DLD1 (cell line): ENCODE results near the gene NDRG4.

Source experiments
- in situ Hi-C: cut with HindIII; loops from 2 replicates; pipeline ENCODE4 v1.10.0; 2017; ENCODE audit warnings: low sequenced_read_pairs

Gene NDRG4

DNA sequence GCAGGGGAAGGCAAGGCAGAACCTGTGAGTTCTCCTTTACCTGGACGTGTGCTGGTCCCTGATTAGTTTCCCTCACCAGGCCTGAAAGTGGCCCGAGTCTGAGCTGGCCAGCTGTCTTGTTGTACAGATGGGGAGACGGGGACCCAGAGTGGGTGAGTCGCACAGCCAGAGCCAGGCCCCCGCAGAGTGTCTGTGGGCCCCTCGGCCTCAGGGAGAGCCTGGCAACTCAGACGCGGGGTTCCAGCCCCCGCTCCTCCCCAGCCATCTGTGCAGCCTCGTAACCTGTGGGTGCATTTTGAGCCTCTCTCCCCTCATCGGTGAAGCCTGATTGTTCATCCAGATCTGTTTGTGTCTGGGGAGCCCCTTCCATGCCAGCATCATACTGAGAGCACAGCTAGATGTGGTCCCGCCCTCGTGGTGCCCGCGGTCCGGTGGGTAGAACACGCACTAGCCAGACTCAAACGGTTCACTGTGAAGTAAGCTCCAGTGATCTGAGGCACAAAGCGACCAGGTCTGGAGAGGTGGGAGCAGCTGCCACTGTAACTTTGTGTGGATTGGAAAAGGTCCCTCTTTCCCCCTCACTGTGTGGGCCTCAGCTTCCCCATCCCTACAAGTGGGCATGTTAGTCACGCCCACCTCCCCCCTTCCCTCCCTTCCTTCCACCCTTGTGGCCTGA is 6.0 kb upstream of the NDRG4 start:
- in situ Hi-C loops: no loop called here

DNA sequence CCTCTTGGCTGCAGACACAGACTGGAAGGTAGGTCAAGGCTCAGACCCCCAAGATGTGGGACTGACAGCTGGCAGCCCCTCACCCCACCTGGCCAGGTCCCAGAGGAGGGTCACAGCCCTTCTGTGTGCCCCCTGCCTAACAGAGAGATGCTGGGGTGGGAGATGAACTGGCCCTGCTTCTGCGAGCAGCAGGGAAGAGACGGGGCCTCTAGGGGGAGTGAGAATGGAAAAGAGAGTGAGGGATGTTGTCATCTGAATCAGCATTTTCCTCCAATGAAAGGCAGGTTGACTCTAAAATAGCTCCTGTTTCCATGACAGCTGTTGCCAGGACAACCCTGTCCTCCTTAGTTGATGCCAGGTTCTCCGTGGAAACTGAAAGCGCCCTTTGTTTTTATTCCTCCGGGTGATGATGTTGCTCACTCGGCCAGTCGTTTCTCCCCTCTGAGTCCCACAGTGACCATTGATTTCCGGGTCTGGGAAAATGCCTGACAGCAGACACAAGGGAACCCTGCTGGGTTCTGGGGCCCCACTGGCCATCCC is 4.9 kb upstream of the NDRG4 start:
- in situ Hi-C loops: no loop called here

DNA sequence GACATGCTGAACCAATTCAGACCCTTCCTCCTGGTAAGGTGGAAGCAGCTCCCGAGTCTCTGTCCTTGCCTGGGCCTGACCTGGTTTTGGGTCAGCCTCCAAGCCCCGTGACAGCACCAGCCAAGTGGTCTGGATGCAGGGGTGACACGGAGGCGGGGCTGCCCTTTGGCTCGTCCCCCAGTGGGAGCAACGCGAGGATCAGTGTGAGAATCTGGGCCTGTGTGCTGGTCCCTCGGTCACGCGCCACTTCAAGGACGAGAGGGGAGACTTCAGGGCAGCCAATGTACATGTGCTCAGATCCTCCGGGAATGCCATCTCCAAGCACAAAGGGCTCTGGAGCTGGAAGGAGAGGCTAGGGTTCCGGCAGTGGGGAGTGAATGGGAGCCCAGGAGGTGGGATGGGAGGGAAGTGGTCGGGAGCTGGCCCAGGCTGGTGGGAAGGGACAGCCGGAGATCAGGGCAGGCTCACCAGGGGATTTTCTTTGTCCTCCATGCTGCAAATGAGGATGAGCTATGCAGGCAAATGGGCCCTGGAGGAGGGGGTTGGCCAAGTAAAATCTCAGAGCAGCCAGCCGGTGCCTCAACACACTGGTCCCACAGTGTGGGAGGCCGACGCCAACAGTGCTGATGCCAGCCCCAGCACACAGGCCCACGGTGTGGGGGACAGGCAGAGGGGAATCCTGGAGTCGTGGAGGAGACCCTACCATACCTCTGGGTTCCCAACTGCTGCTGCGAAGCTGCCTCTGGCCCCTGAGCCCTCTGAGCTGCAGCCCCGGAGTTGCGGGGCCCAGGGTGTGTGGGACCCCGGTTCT is 4.2 kb upstream of the NDRG4 start:
- in situ Hi-C loops: no loop called here

DNA sequence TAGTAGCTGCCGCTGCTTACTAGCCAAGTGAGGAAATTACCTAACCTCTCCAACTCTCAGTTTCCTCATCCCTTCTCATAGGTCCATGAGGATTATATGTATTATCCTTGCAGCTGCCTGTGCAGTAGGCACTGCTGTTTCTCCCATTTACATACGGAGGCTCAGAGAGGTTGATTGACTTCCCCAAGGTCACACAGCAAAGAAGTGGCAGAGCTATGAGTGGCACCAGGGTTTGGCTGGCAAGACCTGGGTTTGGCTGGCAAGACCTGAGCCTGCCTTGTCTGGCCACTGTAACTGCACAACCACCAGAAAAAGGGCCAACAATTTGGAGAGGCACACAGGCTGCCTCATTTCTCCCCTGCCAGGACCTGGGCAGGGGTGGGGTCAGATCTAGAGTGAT is 2.5 kb upstream of the NDRG4 start:
- in situ Hi-C loops: no loop called here

DNA sequence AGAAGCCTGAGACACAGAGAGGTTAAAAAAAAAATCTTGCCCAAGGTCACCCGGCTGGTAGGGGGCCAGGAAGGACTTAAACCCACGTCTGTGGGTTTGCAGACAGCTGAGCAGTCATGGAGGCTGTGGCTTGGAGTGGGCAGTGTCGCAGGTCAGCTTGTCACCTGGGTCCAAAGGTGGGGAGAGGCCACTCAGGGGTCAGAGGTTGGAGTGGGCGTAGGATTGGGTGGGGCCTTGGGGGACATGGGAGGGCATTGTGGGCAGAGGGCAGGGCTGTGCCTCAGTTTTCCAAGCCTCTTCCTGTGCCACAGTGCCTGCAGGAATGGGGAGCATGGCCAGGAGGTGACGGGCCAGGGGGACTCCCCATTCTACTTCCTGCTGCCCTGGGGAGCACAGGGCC is 2.0 kb upstream of the NDRG4 start:
- in situ Hi-C loops: no loop called here

DNA sequence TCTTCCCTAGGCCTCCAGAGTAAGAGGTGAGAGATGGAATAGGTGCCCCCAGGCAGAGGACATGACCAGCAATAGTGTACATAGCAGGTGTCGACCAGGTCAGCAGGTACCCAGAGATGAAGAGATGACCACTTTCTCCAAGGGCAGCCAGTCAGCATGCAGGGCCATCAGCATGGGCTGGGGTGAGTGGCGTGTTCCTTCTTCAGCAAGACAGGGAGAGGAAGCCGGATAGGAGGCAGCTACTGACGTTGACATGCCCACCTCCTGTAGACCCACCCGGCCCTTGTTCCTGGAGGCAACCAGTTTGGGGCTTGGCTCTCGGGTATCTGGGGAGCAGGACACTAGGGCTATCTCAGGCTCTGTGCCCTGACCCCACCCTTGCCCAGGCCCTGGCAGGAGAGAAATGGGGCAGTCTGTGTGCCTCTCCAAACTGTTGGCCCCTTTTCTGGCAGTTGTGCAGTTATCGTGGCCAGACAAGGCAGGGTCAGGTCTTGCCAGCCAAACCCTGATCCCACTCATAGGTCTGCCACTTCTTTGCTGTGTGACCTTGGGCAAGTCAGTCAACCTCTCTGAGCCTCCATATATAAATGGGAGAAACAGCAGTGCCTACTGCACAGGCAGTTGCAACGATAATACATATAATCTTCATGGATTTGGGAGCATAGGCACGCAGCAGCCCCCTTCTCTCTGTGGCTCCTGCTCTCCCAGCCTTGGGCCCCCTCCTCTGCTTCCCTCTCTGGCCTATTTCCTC is 1.4 kb upstream of the NDRG4 start:
- in situ Hi-C loops: no loop called here

DNA sequence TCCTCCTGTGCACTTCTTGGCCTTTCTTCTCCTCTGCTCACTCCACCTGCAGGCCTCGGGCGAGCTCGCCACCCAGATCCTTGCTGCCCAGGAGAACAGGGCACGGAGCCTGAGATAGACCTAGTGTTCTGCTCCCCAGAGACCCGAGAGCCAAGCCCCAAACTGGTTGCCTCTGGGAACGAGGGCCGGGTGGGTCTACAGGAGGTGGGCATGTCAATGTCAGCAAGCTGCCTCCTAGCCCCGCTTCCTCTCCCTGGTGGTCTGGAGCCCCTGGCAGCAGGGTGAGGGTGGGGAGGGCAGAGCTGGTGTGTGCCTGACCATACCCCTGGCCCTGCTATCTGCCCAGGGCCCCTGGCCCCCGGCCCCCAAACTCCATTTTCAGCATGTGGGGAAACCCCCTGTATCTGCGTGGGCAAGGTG is 841 bp upstream of the NDRG4 start:
- in situ Hi-C loops: no loop called here

DNA sequence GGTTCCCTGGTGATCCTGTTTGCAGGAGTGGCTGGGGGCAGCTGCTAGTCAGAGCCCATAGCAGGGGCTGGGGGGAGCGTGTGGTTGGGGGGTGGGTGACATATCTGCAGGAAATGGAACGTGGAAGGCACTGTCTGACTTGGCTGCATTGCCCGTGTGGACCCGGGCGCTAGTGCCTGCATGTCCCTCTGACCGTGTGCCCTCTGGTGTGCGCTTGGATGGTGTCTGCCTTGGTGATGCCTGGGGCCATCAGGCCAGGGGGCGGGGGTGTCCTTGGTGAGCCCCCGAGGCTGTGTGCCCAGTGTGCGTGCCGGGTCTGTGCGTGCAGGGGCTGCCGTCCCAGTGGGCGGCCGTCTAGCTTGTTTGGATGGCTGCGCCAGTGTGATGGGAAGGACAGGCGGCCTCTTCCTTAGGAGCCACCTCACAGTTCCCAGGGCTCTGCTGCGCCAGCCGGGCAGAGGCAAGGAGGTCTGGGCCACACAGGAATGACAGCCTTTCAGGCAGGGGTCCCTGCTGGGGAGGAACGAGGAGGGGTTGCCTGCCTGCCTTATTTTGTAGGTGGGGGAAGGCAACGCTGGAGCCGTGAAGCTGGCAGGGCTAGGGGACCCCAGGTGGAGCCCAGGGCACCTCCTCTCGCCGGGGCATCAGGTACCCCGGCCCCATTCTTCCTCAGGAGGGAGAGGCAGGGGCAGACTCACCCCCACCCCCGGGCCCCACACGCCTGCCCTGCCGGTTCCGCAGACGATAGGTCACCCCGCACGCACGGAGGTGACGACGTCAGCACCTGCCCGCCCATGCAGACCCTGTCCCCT is 693 bp downstream of the NDRG4 start:
- in situ Hi-C loops: no loop called here

DNA sequence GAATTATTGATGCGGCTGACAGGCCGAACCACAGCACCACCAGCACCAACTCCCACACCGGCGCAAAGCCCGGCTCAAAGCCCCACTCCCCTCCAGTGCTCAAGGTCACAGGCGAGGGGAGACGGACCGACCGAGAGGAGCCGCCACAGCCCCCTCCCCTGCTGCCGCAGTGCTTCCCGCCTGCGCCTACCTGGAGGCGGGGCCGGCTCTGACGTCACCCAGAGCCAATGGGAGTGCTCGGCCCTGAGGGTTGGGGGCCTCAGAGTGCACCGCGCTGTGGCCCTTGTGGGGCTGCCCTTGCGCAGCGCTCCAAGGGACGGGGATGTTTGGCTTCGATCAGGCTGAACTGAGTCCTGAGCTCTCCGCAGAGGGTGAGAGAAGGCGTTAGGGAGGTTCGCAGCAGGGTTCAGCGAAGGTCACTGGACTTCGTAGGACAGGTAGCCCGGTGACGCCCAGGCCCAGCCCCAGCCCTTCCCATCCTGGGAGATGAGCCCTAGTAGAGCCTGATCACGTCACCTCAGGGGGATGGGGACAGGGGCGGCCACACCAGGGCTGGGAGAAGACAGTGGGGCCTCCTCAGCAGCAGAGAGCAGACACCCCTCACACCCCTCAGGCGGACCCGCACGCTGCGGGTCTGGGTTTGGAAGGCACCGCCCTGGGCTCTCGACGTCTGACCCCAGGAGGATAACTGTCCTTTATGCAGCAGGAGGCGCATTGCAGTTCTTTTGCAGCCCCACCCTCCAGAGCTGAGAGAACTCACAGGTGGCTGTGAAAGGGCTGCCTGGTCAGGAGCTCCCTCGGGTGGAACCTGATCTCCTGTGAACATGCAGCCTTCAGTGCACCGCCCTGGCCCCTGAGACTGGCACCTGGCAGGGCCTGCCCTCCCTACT is 1.5 kb downstream of the NDRG4 start:
- in situ Hi-C loops: no loop called here

DNA sequence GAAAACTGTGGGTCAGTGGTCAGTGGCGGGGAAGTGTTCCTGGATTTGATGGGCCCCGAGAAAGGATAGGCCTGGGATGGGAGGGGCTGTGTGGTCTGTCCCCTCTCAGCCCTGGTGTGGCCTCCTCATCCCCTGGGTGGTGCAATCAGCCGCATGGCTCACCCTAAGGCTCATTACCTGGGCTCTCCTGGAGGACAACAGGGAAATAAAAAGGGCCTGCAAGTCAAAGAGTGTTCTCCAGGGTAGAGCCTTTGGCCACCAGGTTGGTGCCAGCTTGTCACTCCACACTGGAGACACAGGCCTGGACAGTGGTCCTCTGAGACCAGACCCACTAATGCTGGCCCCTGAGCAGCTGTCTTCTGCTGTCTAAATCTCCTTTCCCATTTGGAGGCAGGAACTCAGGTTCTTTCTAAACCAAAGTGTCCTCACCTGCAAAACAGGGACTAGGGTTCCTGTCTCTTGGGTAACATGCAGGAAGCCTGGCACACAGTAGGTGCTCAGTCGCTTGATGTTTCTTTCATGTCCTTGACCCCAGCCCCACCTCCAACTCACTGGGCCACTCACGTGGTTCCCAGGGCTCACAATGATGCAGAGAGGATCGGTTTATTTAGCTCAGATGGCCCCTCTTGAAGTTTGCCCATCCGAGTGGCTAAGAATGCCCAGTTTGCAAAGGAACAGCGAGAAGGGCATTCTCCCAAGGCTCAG is 2.4 kb downstream of the NDRG4 start:
- in situ Hi-C loops: no loop called here

DNA sequence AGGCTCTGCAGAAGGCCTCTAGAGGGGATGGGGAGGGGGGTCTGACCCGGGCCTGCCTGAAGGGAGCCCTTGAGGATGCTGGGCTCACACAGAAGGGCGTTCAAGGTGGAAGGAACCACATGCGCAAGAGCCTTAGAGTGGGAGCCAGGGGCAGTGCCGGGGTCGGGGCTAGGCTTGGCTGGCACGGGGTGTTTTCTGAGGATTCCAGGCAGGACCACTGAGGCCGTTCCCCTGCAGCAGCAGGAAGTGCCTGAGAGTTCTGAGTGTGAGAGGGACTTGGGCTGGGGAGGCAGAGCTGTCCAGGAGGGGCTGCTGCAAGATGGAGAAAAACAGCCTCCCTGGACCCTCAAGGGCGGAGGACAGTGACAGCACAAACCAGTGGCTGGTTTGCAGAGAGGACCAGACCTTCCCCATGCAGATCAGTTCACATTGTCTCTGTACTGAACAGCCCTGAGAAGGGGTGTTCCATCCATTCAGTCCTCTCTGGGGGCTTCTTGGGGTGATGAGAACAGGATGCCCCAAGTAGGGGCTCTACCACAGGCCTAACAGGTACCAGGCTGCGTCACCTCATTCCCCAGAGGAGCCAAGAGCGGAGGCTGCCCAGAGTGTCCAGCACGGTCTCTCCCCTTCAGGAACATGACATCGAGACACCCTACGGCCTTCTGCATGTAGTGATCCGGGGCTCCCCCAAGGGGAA is 3.4 kb downstream of the NDRG4 start:
- in situ Hi-C loops: no loop called here

DNA sequence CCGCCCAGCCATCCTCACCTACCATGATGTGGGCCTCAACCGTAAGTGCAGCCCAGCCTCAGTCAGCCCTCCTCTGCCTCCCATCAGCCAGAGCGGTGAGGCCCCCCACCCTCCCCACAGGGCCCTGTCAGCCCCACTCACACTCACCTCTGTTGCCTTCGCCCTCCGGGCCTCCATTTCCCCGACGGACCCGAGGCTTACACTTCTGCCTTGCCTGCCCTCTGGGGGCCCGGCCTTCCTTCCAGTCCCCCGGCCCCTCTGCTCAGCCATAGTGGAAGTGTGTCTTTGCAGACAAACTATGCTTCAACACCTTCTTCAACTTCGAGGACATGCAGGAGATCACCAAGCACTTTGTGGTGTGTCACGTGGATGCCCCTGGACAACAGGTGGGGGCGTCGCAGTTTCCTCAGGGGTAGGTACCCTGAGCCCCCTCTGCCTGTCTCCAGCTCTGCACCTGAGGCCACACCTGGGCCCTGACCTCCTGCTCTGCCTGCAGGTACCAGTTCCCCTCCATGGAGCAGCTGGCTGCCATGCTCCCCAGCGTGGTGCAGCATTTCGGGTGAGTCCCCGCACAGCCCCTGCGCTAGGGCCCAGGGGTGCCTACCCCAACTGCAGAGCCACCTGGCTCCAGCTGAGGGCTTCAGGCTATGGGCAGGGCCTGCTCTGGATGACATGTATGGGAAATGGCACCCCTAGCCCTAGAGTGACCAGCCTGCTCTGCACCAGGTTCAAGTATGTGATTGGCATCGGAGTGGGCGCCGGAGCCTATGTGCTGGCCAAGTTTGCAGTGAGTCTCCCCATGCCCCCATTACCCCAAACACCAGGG is 4.1 kb downstream of the NDRG4 start:
- in situ Hi-C loops: no loop called here

DNA sequence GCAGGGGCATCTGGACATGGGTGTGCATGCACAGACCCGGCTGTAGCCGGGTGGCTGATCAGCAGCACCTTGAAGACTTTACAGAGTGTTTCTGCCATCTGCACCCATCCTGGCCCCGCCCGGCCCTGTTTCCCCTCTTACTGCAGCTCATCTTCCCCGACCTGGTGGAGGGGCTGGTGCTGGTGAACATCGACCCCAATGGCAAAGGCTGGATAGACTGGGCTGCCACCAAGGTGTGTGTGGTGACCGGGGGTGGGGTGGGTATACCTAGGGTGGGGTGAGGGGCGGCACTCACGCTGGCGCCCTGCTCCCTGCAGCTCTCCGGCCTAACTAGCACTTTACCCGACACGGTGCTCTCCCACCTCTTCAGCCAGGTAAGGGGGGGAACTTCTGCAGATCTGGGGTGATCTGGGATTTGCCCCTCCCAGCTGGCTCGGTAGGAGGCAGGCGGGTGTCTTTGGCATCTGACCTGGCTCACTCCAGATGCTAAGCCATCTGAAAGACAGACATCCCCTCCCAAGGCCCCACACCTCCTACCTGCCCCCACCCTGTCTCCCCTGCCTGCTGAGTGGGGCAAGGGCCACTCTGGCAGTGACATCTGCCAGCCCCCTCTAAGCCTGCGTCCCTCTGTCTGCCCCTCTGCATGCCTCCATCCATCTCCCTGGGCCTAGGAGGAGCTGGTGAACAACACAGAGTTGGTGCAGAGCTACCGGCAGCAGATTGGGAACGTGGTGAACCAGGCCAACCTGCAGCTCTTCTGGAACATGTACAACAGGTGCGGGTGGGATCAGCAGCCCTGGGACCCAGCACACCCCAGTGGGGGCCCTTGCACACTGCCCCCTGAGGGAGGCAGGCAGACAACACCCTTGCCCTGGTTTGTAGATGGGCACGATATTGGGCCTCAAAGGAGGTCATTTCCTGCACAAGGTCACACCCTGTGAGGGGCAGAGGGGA is 6.6 kb downstream of the NDRG4 start:
- in situ Hi-C loops: no loop called here

DNA sequence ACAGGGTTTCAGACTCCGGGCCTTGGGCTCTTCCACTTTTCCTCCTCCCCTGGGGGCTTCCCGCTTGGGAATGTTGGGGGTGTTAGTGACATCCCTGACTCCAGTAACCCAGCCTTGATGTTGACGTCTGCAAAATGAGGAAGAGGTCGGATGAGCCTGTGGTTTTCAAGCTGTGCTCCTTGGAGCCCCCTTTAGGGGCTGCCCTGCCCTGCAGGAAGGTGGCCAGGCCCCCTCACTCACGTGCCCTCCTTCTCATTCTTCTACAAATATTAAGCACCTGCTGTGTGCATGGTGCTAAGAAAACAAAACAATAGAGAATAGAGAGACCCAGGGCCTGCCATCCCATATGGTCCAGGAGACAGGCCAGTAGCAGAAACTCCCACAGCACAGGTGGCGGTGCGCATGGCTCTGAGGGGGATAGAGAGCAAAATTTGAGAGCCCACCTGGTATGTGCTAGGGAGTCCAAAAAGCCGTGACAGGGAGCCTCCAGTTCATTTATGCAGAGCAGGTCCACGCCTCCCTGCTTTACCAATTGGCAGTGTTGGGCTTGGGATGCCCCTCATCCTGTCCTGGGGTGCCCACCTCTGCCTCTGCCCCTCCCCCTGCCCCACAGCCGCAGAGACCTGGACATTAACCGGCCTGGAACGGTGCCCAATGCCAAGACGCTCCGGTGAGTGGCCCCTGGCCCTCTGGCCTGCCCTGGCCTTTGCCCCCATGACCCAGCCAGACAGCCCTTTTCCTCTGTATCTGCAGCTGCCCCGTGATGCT is 7.4 kb downstream of the NDRG4 start:
- in situ Hi-C loops: no loop called here

DNA sequence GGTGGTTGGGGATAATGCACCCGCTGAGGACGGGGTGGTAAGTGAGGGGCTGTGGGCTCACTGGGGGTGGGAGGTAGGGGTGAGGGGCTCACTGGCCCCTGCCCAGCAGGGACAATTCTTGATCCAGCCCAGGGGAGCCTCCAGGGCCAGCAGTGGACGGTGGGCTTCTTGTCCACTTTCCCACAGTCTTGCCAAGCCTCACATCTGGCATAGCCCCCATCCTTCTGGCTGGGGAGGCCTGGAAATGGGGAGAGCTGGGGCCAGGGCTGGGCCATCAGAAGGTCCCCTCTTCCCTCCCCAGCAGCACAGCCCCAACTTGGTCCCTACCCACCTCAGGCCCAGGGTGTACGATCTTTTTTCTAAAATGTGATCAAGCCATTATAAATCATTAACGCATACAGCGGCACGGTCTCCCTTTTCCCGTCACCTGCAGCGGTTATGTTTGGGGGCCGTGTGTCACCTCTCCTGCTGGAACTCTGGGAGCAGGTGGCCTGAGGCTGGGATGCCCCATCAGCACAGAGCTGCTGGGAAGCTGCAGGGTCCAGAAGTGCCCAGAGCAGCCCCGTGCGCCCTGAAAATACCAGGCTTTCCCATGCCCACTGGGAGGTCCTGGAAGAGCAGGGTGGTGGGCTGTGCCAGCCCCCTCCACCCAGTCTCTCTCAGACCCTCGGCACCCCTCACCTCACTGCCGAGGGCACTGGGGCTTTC is 8.2 kb downstream of the NDRG4 start:
- in situ Hi-C loops: no loop called here
